Erythroblast (primary cell): ENCODE results near the gene PDK1.

Source experiments
- GATA1 ChIP-seq: IDR thresholded peaks from 2 replicates; pipeline ENCODE4 v1.6.1; 2011; ENCODE audit warnings: low read depth, mild to moderate bottlenecking, control low read depth, low read length, moderate library complexity
- POLR2A ChIP-seq: IDR thresholded peaks from 2 replicates; pipeline ENCODE4 v1.6.1; 2011; ENCODE audit warnings: mild to moderate bottlenecking, low read length

GRCh38 chr2:172554352-172555271 is 1.3 kb upstream of the PDK1 start:
- TF ChIP-seq POLR2A = no peak
- TF ChIP-seq GATA1 = no peak
